Stimulated activated CD4-positive, alpha-beta T cell treated with anti-CD3 and anti-CD28 coated beads, Interleukin-2, amount 100 ng/mL, for 24 hours (primary cell): ENCODE data around the gene EIF3F.
A peak's percentile ranks its signal among the peaks of the same experiment; 100 is the strongest.

Experiments used
- DNase-seq, 2 donors: peaks; one replicate each; pipeline ENCODE4 v3.0.0-alpha.2; 2020

The EIF3F gene

DNA sequence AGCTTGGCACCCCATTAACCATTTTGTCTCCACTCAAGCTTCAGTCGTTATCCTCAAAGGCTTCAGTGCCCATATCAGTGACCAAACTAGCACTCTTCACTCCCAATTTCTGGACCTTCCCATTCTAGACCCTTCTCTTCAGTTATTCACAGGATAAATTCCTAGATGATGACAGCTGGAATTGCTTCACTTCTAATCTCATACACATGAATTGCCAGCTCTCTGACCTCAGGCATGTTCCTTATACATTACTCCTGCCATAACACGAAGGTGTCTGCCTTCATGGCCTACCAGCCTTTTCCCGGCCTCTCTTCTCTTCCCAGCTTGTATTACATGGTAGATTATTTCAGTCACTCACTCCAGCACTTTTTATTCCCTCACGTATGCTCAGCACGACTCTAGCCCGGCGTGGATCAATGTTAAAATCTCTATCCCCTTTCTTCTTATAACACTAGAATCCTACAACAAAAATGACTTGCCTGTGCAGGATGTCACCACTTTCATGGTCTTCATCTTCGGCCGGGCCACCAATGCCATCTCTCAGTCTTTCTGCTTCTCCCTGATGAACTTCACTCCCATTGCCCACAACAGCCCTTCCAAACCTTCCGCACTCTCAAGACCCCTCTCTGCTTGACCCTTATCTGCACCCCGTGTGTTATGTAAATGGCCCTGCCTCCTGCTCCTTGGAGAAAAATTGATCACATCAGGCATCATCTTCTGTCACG lies 36.9 kb downstream of the EIF3F start:
- no peak for DNase-seq

DNA sequence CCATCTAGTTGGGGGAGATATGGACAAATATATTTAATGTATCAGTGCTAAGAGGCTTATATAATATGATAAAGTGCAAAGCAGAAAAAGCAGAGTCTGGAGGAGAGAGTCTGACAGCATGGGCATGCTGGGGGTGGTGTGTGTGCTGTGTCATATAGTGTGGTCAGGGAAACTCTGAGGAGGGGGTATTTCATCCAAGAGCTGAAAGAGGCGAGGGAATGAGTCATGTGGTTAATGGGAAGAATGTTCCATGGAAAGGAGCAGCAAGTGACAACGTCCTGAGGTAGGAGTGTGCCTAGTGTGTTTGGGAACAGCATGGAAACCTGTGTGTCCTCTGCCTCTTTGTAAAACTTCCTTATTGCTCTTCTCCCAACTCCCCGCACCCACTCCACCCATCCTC lies 38.0 kb downstream of the EIF3F start:
- no peak for DNase-seq

DNA sequence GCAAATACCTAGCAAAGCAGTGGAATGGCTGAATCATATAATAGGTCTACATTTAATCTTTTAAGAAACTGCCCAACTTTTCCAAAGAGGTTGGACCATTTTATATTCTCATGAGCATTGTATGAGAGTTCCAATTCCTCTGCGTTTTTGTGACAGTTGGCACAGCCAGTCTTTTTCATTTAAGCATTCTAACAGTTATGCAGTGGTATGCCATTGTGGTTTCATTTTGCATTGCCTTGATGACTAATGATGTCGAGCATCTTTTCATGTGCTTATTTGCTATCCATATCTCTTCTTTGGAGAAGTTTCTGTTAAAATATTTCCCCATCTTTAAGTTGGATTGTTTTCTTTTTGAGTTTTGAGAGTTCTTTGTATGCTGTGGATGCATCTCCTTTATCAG lies 38.7 kb downstream of the EIF3F start:
- no peak for DNase-seq

- no peak for DNase-seq
Measured at GRCh38 chr11:8026982-8027381, 39.8 kb downstream of the EIF3F start.

- DNase-seq: no peak
Measured at GRCh38 chr11:8028766-8029165, 41.6 kb downstream of the EIF3F start.

DNA sequence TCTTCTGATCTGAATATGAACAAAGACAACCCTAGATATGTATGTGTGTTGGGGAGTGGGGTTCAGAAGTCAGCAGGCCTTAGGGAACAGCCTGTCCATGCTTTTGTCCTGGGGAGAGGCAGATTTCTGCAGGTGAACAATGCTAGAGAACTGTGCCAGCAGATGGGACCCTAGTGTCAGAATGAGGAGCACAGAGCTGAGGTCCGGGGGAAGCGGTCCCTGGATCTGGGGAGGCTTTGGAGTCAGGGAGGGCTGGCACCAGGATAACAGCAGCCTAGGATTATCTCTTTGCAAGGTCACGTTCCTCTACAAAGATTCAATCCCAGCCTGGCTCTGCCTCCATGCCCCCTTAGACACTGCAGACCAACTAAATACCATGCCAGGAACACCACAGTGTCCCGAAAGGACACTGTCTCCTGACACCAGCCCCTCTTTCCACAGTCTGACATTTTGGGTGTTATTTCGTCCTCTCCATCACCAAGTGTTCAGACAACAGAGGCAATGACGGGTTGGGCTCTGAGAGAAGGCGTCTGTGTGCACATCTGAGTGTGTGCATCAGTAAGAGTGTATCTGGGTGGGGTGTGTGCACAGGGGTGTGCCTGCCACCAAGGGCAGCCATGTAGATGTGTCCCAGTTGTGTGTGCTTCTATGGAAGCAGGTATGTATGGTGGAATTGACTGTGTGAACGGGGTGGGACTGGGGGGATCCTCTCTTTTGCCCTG lies 43.5 kb downstream of the EIF3F start:
- no peak for DNase-seq

- no peak for DNase-seq
Measured at GRCh38 chr11:8031248-8032115, 44.3 kb downstream of the EIF3F start.

DNA sequence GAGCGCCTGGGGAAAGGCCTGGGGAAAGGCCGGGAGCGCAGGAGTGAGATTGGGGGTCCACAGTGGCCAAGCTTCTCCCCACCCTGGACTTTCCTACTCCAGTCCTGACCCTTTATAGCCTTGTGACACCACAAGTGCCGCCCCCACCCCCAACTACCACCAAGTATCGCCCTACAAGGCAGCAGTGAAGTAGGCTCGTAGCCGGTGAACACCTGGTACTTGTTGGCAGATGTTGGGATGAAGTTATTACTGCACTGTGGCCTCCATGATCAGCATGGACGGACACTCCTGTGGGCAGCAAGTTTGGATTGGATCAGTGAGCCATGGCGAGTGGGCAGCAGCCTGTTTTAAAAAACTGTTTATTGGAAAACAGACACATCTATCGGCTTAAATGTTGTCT lies 45.0 kb downstream of the EIF3F start:
- no peak for DNase-seq

GRCh38 chr11:8032576-8033304 lies 45.6 kb downstream of the EIF3F start:
- DNase-seq: no peak

DNA sequence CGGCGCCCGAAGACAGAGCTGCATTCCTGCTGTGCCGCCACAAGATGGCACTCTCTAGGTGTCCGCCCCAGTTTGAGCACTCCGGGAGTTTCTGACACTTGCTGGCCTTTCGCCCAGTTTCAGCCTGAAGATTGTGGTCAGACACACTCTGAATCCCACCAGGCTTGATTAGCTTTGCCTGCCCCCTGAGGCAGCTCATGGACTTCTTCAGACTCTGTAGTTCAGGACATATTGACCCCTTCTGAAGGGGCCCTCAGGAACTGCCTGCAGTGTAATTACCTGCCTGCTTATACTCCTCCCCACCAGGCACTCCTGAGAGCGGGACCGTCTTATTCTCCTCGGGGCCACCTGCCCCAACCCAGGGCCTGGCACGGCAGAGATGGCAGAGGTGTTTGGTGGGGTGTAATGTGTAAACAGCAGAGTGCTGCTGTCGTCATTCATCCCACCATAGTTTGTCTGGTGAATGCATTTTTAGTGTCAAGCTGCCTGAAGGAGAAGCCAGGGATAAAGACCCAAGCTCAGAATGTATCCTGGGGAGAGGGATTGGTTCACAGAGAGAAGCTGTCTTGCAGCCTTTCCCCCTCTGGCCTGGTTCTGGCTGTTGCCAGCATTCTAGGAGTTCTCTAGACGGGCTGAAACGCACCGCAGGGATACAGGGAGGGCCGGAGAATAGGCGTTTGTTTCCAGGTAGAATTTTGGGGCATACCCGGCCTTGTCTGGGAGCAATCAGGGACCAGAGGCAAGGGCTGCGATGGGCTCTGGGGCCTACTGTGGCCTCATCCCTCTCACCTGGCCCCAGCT lies 46.4 kb downstream of the EIF3F start:
- DNase-seq: peak; percentile 55 to 61

GRCh38 chr11:8034106-8034585 lies 47.0 kb downstream of the EIF3F start:
- no peak for DNase-seq

GRCh38 chr11:8034604-8035190 lies 47.6 kb downstream of the EIF3F start:
- no peak for DNase-seq

GRCh38 chr11:8035200-8035855 lies 48.2 kb downstream of the EIF3F start:
- no peak for DNase-seq

GRCh38 chr11:8036002-8036802 lies 49.1 kb downstream of the EIF3F start:
- peak in 1 of 2 donors; percentile 11 for DNase-seq

DNA sequence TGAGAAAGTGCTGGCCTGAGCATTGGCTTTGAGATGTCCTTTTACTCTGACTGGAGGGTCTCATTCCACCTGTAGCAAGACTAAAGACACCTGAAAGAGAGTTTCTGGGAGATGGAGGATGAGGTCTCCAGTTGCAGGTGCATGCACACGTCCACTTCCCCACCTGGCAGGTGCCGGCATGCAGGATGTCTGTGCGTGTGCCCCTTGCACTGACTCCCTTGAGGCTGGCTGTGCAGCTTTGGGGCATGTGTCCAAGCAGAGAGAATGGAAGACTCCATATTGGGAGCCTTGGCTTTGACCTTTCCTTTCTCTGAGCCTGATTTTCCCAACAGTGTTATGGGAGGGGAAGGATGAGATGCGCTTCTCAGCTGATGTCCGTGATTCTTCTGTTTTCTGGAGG lies 49.8 kb downstream of the EIF3F start:
- DNase-seq: peak in 1 of 2 donors; percentile 4

- DNase-seq: peak in 1 of 2 donors; percentile 6
Measured at GRCh38 chr11:8038393-8038792, 51.3 kb downstream of the EIF3F start.

- peak in 1 of 2 donors; percentile 6 for DNase-seq
Measured at GRCh38 chr11:8038811-8039529, 51.8 kb downstream of the EIF3F start.

GRCh38 chr11:8039530-8040260 lies 52.6 kb downstream of the EIF3F start:
- DNase-seq: no peak
